HepG2 (cell line): ENCODE results near the gene NFKB1. TPM values are rescaled to one million over a fixed set of nuclear protein-coding genes. Genes with fewer than 3 reads are reported as not detected.

Source experiments
- ATAC-seq: fragments of 200-7000 bp; cut with Tn5 transposase; 3 replicates; pipeline ENCODE4 v1.9.1; 2020; ENCODE audit warnings: mild to moderate bottlenecking, moderate library complexity
- BruUV-seq: library from RNA; stranded (reverse); fragments of 400-500 nt; replicated peaks from 2 replicates; lab custom pipeline; 2021; lab: Mats Ljungman, UMichigan
- CTCF ChIA-PET: fragments of 300-600 bp; formaldehyde crosslinking; extraction: SDS; loops from one replicate; lab custom pipeline; 2021; ENCODE audit warnings: low total read pairs, inconsistent platforms, low intra/inter-chr PET ratio; lab: Yijun Ruan, JAX
- POLR2A ChIA-PET: fragments of 350-600 bp; sonication (Branson Sonifier 250); formaldehyde crosslinking; loops from one replicate; lab custom pipeline; 2020; ENCODE audit warnings: antibody characterized with exemption, inconsistent platforms; lab: Yijun Ruan, JAX
- DNase-seq: peaks from one replicate; pipeline ENCODE4 v3.0.0-alpha.2; 2015; ENCODE audit warnings: low spot score
- FAIRE-seq: peaks from 3 replicates; lab custom pipeline; 2011; peaks lifted over from hg19 to GRCh38; lab: Jason Lieb, UNC
- H2AFZ ChIP-seq: one replicate; pipeline ENCODE4 v1.6.1; 2011; ENCODE audit warnings: low read length, inconsistent platforms
- H3K27ac ChIP-seq: fragments of 300-600 bp; 3 replicates; pipeline ENCODE4 v1.8.0; 2011; ENCODE audit warnings: mixed run types, mild to moderate bottlenecking, mixed read lengths, low read length, inconsistent platforms; ENCODE audit not compliant: insufficient read depth; ENCODE audit errors: extremely low read length
- H3K27me3 ChIP-seq, 2 experiments: fragments of 200-600 bp in 1 of 2; 2 replicates in 1 of 2; 3 replicates in 1 of 2; pipeline versions ENCODE4 v1.6.0 to v1.8.0; 2011; ENCODE audit warnings: low read length in 2 of 2, mild to moderate bottlenecking in 2 of 2, moderate library complexity in 2 of 2, inconsistent platforms in 1 of 2; ENCODE audit not compliant: insufficient read depth in 2 of 2, control insufficient read depth in 1 of 2
- H3K36me3 ChIP-seq, 2 experiments: fragments of 200-600 bp in 1 of 2; replicated peaks in 1 of 2; 2 replicates in 1 of 2; 3 replicates in 1 of 2; pipeline versions ENCODE4 v1.5.1 to v1.8.0; 2011; ENCODE audit warnings: low read length in 2 of 2, inconsistent platforms in 1 of 2; ENCODE audit not compliant: insufficient read depth in 2 of 2, control insufficient read depth in 1 of 2
- H3K4me1 ChIP-seq: 2 replicates; pipeline ENCODE4 v1.5.1; 2012; ENCODE audit warnings: low read length, inconsistent platforms; ENCODE audit not compliant: insufficient read depth
- H3K4me2 ChIP-seq: 2 replicates; pipeline ENCODE4 v1.6.0; 2011; ENCODE audit warnings: low read depth, low read length, inconsistent platforms
- H3K4me3 ChIP-seq, 3 experiments: fragments of 200-600 bp in 1 of 3; sonication (generic), shearing (Covaris generic) in 1 of 3; replicated peaks in 1 of 3; 2 replicates each; pipeline ENCODE4 v1.5.1; 2011 to 2016; ENCODE audit warnings: low read length in 3 of 3, inconsistent platforms in 2 of 3, low read depth in 2 of 3, mild to moderate bottlenecking in 2 of 3, control low read depth in 1 of 3, mixed read lengths in 1 of 3; ENCODE audit not compliant: insufficient read depth in 1 of 3
- H3K79me2 ChIP-seq: one replicate; pipeline ENCODE4 v1.6.1; 2011; ENCODE audit warnings: low read length, inconsistent platforms; ENCODE audit not compliant: insufficient read depth
- H3K9ac ChIP-seq: 2 replicates; pipeline ENCODE4 v1.6.0; 2011; ENCODE audit warnings: mild to moderate bottlenecking, low read depth, low read length, inconsistent platforms; ENCODE audit not compliant: insufficient read depth
- H3K9me3 ChIP-seq: 2 replicates; pipeline ENCODE4 v1.5.1; 2012; ENCODE audit warnings: mild to moderate bottlenecking, low read length
- H4K20me1 ChIP-seq: 2 replicates; pipeline ENCODE4 v1.6.0; 2011; ENCODE audit warnings: inconsistent platforms, mild to moderate bottlenecking, low read length, moderate library complexity; ENCODE audit not compliant: insufficient read depth
- ARID5B ChIP-seq: IDR thresholded peaks from 2 replicates; pipeline ENCODE4 v1.4.0; 2020; ENCODE audit warnings: mild to moderate bottlenecking, missing genetic modification reagents
- CCAR2 ChIP-seq: fragments of 200-400 bp; formaldehyde crosslinking; optimal IDR thresholded peaks from 2 replicates; pipeline ENCODE3; 2018; ENCODE audit warnings: low read depth, mild to moderate bottlenecking, low read length, moderate library complexity
- CHCHD3 ChIP-seq: sonication (generic); formaldehyde crosslinking; IDR thresholded peaks from 2 replicates; pipeline ENCODE4 v1.8.0; 2022; ENCODE audit warnings: mild to moderate bottlenecking, missing genetic modification reagents, moderate library complexity
- HOXA5 ChIP-seq: sonication (generic); formaldehyde crosslinking; IDR thresholded peaks from 2 replicates; pipeline ENCODE4 v1.4.0; 2020; ENCODE audit warnings: missing genetic modification reagents
- IKZF1 ChIP-seq: fragments of 450-650 bp; IDR thresholded peaks from 2 replicates; pipeline ENCODE4 v1.7.1; 2016
- JUN ChIP-seq: sonication (generic); formaldehyde crosslinking; IDR thresholded peaks from 2 replicates; pipeline ENCODE4 v1.4.0; 2020; ENCODE audit warnings: mild to moderate bottlenecking, missing genetic modification reagents
- RFXAP ChIP-seq: sonication (generic); formaldehyde crosslinking; IDR thresholded peaks from 2 replicates; pipeline ENCODE4 v1.4.0; 2020; ENCODE audit warnings: missing genetic modification reagents, borderline replicate concordance
- WIZ ChIP-seq: sonication (generic); formaldehyde crosslinking; IDR thresholded peaks from 2 replicates; pipeline ENCODE4 v1.5.1; 2020; ENCODE audit warnings: mild to moderate bottlenecking, missing genetic modification reagents
- YEATS4 ChIP-seq: sonication (generic); formaldehyde crosslinking; IDR thresholded peaks from 2 replicates; pipeline ENCODE4 v1.4.0; 2020; ENCODE audit warnings: missing genetic modification reagents, borderline replicate concordance
- ZBTB2 ChIP-seq: sonication (generic); formaldehyde crosslinking; IDR thresholded peaks from 2 replicates; pipeline ENCODE4 v1.8.0; 2022; ENCODE audit warnings: low read depth, missing genetic modification reagents
- ZBTB7A ChIP-seq: sonication (generic); formaldehyde crosslinking; IDR thresholded peaks from 2 replicates; pipeline ENCODE4 v1.8.0; 2022; ENCODE audit warnings: mild to moderate bottlenecking, missing genetic modification reagents
- ZFY ChIP-seq: sonication (generic); formaldehyde crosslinking; IDR thresholded peaks from 2 replicates; pipeline ENCODE4 v1.4.0; 2020; ENCODE audit warnings: missing genetic modification reagents
- ZNF24 ChIP-seq: fragments of 450-650 bp; IDR thresholded peaks from 2 replicates; pipeline ENCODE4 v1.6.1; 2017; ENCODE audit warnings: antibody characterized with exemption, mild to moderate bottlenecking
- ZNF34 ChIP-seq: sonication (generic); formaldehyde crosslinking; IDR thresholded peaks from 2 replicates; pipeline ENCODE4 v1.4.0; 2020; ENCODE audit warnings: mild to moderate bottlenecking, missing genetic modification reagents, borderline replicate concordance
- ZNF556 ChIP-seq: sonication (generic); formaldehyde crosslinking; IDR thresholded peaks from 2 replicates; pipeline ENCODE4 v1.4.0; 2020; ENCODE audit warnings: mild to moderate bottlenecking, missing genetic modification reagents, borderline replicate concordance
- ZNF773 ChIP-seq: sonication (generic); formaldehyde crosslinking; IDR thresholded peaks from 2 replicates; pipeline ENCODE4 v1.4.0; 2020; ENCODE audit warnings: missing genetic modification reagents, borderline replicate concordance
- WGBS: methylation state at CpG from one replicate; pipeline ENCODE4 v1.1.6; 2017; ENCODE audit warnings: low lambda C conversion rate; 5-methylcytosine and 5-hydroxymethylcytosine counted together
- in situ Hi-C: cut with HindIII; loops from 2 replicates; pipeline ENCODE4 v1.10.0; 2017; ENCODE audit warnings: low pct_unique_long_range_greater_than_20kb; ENCODE audit not compliant: extremely low pct_ligation_motif_present
- intact Hi-C: fragments of 100-400 bp; cut with micrococcal nuclease; formaldehyde crosslinking; loops from one replicate; pipeline ENCODE4 v1.10.0; 2022; ENCODE audit not compliant: unreplicated experiment
- polyA plus RNA-seq, 8 experiments: library from polyadenylated mRNA; depleted of rRNA in 3 of 8; stranded (reverse) in 7 of 8; unstranded in 1 of 8; fragments of >200 nt; fragmentation: Illumina TruSeq in 4 of 8; extraction: Trizol in 4 of 8; gene quantifications; 2 replicates each; pipeline versions ENCODE4 v1.2.1 to v1.2.3, GENCODE V29; 2011 to 2016; ENCODE audit warnings: low read depth in 4 of 8, missing spikeins in 1 of 8, mixed read lengths in 1 of 8; ENCODE audit not compliant: insufficient read depth in 1 of 8
- total RNA-seq, 5 experiments: library from RNA; depleted of rRNA; stranded (reverse); fragments of >200 nt; fragmentation: Illumina TruSeq; extraction: Trizol; gene quantifications; 2 replicates each; pipeline ENCODE4 v1.2.3, GENCODE V29; 2016; ENCODE audit warnings: low read depth in 1 of 5

Gene NFKB1
- total and polyA plus RNA-seq, 2 of the 13 experiments (the other 11 are each of a cell fraction or from before 2014, with no cell fraction given) = 15.4 to 31.6 TPM

GRCh38 chr4:102477657-102478056, 23.5 kb upstream of the NFKB1 start:
- no peak overlapping the region for H3K27ac ChIP-seq

GRCh38 chr4:102478186-102478585, 23.0 kb upstream of the NFKB1 start:
- ATAC-seq (peak; percentile 93), DNase-seq (peak; percentile 52), FAIRE-seq (no peak)
- Histone ChIP-seq H4K20me1 (no peaks in the 10 kb centered on the region), H3K79me2 (no peaks in the 10 kb centered on the region), H3K9ac (peak overlapping the region; percentile 27; the same call in 1 of the 2 replicates), H3K4me2 (peak overlapping the region; percentile 82), H3K4me1 (peaks cover 24% of the 10 kb centered on the region), H3K9me3 (no peaks in the 10 kb centered on the region), H3K4me3 (peak overlapping the region in 2 of 3 experiments; percentile 43 to 59; a peak in 4 of 6 replicates), H3K36me3 (no peaks in the 10 kb centered on the region), H2AFZ (peak overlapping the region; percentile 74), H3K27ac (no peak overlapping the region), H3K27me3 (no peaks in the 10 kb centered on the region)
- CTCF ChIA-PET = no interaction called here
- BruUV-seq = no TSS peak
- POLR2A ChIA-PET = interaction anchor here (0.6 to 2.1 kb wide), 6 partner anchors 9 to 349 kb away, joined by 3 to 23 read pairs (median 4); partner anchors contain the start of genes NFKB1 and UBE2D3
- in situ Hi-C loops = no loop called here
- intact Hi-C loops = no loop called here
- WGBS = 10% methylated on average over 2 of the region's 7 CpGs
- TF ChIP-seq ARID5B (CRISPR knock-in tag) (peak; percentile 38; the same call in 1 of the 2 replicates), WIZ (CRISPR knock-in tag) (no peak), ZNF773 (CRISPR knock-in tag) (no peak), HOXA5 (CRISPR knock-in tag) (no peak), YEATS4 (CRISPR knock-in tag) (peak; percentile 68), CHCHD3 (CRISPR knock-in tag) (no peak), CCAR2 (no peak), ZNF24 (no peak), RFXAP (CRISPR knock-in tag) (0 out of 2 replicates have a peak, but pooled peaks have one; percentile 32), ZBTB2 (CRISPR knock-in tag) (no peak)

More at GRCh38 chr4:102477657-102478056, 23.5 kb upstream of the NFKB1 start:
- FAIRE-seq (no peak), DNase-seq (no peak), ATAC-seq (no peak)
- H3K27me3 ChIP-seq = no peaks in the 10 kb centered on the region
- WGBS = 53% methylated on average over 3 of the region's 3 CpGs
- no peaks in the 10 kb centered on the region for H4K20me1 ChIP-seq
- peak overlapping the region; percentile 82 for H3K4me2 ChIP-seq
- H3K9me3 ChIP-seq = no peaks in the 10 kb centered on the region
- in situ Hi-C loops = no loop called here
- peak overlapping the region; percentile 21; the same call in 1 of the 2 replicates for H3K9ac ChIP-seq
- ChIA-PET POLR2A (interaction anchor here (1.0 to 2.1 kb wide), 5 partner anchors 9 to 350 kb away, joined by 3 to 23 read pairs (median 4); partner anchors contain the start of genes NFKB1 and UBE2D3), CTCF (no interaction called here)
- TF ChIP-seq IKZF1 (no peak), ZFY (CRISPR knock-in tag) (0 out of 2 replicates have a peak, but pooled peaks have one; percentile 1), ZNF556 (CRISPR knock-in tag) (0 out of 2 replicates have a peak, but pooled peaks have one; percentile 27), ZBTB7A (CRISPR knock-in tag) (0 out of 2 replicates have a peak, but pooled peaks have one; percentile 28), JUN (CRISPR knock-in tag) (0 out of 2 replicates have a peak, but pooled peaks have one; percentile 14), ZNF34 (CRISPR knock-in tag) (0 out of 2 replicates have a peak, but pooled peaks have one; percentile 41)
- BruUV-seq = no TSS peak
- intact Hi-C loops = no loop called here
- peak overlapping the region in 1 of 3 experiments; percentile 59; a peak in 2 of 6 replicates for H3K4me3 ChIP-seq
- peaks cover 29% of the 10 kb centered on the region for H3K4me1 ChIP-seq
- peak overlapping the region; percentile 74 for H2AFZ ChIP-seq
- no peaks in the 10 kb centered on the region for H3K36me3 ChIP-seq
- no peaks in the 10 kb centered on the region for H3K79me2 ChIP-seq
